NCI-H2227 (cell line): ENCODE measurements around the gene PIAS2.

Source experiments
- DNase-seq: peaks from one replicate; lab custom pipeline; 2025; ENCODE audit not compliant: unreplicated experiment; lab: John Stamatoyannopoulos, UW

Gene PIAS2

DNA sequence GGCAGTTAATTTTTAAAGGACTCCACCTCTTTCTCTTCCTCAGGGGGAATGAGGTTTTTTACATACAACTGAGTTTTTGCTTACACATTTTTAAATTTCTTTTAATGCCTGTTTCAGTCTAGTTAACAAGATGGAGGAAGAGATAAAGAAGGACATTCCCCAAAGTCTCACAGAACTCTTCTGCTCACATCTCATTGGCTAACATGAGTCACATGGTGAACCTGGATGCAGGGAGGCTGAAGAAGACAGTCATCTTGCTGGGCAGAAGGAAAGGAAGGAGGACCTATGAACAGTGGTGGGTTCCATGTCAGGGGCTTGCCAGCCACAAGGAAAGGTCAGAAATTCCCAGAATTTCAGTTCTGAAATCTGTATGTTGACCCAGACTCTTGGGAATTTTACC, 150.1 kb downstream of the PIAS2 start:
- no peak for DNase-seq

DNA sequence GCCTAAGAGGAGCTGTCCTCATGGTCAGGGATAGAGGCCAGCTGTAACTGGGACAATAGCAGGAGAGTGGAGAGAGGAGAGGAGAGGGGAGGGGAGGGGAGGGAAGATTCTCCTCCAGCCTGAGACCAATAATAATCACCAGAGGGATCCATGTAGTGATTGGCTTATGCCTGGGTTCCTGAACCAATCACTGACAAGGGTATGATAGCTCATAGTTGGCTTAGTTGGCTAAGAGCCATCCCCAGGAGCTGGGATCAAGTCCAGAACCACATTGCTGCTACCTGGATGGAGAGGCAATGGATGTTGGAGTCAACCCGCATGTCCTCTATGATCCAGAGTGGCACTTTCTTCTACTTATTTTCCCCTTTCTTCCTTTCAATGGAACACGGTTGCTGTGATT, 152.7 kb downstream of the PIAS2 start:
- DNase-seq, result no peak

DNA sequence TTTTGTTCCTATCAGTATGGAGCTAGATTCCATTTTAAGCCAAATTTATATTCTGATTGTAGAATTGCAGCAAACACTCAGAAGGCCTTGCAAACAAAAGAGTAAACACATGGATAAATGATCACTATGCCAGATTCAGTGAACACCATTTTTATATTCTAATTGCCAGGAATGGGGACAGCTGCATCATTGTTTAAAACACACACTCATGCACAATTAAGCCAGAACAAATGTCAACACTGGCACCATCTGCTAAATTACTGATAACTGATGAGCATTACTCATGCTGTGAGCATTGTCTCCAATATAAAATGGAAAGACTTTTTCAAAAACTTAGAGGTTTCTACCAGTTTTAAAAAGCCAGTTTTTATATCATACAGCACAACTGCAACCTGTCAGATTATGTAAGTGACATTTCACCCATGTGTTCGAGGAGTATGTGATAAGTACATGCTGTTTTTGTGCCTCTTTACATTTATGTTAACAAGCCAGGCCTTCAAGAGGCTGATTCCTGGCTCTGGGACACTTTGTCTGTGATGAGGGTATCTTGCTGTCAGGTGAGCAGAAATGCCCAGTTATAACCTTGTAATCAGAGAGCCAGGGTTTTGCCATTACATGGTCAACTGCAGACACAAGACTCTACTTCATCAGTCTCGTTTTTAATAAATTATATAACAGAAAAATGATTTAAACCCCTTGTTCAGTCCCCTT, 156.1 kb downstream of the PIAS2 start:
- peak; percentile 7 for DNase-seq

DNA sequence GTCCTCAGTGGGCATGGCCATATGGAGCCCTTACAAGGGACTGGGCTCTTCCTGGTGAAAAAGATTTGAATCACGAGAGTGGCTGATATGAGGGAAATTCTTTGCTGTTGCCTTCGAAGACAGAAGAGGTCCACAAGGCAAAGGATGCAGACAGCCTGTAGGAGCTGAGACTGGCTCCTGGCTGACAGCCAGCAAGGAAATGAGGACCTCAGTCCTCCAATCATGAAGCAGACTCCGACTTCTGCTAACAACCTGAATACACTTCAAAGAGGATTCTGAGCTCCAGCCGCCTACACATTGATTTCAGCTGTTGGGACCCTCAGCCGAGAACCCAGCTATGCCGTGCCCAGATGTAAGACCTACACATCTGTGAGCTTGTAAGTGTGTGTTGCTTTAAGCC, 157.4 kb downstream of the PIAS2 start:
- peak; percentile 27 for DNase-seq

DNA sequence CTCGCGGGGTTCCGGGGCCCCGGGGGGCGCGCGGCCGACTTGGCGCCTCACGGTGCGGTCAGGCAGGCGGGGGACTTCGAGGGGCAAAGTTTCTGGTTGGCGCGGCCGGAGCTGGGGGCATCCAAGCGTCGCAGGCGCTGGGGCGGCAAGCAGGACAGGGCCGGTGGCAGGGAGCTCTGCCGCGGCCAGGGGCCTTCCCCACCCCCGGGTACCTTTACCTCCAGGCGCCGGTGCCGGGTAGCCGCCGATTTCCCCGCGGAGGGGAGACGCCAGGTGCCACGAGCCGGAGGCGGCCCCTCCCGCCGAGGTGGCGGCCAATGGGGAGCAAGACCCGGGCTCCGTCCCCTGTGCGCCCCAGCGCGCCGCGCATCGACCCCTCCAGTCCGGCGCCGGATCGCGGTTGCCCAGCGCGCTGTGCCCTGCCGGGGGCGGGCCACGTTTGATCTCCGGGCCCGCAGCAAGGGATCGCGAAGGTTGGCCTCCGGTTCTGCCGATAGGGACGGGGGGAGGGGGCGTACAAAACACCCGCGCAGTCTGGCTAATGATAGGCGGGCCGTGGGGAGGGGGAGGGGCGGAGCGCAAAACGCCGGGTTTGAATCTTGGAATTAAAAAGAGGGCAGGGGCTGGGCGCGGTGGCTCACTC, 160.6 kb downstream of the PIAS2 start, which contains the start of gene ST8SIA5:
Gene ST8SIA5, minus strand, starts transcription at position 495 of the 643 bp plus-strand sequence. CDS start 545 bp downstream, outside the sequence.
- peak; percentile 58 for DNase-seq

DNA sequence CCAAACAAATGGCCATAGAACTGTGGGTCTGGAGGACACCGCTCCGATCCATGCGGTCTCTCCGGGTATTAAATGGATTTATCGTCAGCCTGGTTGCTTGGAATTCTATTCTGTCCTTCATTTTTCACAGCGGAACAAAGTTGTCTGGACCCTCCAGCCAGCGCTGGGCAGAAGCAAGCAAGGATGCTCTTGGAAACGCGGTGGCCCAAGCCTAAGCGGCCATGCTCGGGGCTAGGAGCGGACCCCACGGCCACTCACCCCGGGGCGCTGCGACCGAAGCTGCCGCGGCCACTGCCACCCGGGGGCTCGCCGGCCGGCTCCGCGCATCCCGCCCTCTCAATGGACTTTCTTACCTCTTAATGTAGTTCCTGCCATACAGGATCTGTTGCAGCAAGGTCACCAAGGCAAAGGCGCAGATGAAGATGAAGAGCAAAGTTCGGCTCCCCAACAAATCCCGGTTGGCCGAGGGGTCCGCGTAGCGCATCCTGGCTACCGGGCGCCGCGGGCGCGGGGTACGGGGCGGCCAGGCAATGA, 161.2 kb downstream of the PIAS2 start:
- DNase-seq, result peak; percentile 35

DNA sequence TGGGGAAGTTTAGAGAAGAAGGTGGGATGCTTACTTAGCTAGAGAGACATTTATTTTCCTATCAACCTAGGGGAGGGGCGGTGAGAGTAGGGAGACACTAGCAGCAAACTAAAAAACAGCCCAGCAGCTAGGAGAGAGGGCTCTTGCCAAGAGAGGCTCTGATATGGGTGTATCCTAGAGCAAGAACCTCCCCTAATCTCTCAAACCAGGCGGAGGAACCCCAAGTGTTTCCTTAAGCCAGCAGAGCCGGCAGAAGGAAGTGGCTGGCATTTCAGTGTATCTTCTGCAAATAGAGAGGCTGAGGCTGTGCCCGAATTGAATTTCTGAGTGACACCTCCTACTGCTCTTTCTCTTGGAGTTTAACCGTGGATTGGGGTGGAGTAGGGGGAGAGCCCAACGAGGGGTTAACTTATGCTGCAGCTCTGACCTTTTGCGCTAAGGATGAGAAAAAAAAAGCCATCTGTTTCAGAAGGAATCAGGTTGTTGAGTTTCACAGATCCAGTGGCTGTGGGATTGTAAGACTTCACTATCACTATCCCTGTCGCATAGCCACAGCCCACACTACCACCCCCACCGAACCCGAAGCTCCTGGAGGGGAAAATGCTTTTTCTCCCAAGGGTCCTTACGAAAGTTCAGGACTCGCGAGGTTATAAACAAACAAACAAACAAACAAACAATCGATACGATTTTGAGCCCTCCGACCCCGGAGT, 161.8 kb downstream of the PIAS2 start:
- DNase-seq, result no peak

DNA sequence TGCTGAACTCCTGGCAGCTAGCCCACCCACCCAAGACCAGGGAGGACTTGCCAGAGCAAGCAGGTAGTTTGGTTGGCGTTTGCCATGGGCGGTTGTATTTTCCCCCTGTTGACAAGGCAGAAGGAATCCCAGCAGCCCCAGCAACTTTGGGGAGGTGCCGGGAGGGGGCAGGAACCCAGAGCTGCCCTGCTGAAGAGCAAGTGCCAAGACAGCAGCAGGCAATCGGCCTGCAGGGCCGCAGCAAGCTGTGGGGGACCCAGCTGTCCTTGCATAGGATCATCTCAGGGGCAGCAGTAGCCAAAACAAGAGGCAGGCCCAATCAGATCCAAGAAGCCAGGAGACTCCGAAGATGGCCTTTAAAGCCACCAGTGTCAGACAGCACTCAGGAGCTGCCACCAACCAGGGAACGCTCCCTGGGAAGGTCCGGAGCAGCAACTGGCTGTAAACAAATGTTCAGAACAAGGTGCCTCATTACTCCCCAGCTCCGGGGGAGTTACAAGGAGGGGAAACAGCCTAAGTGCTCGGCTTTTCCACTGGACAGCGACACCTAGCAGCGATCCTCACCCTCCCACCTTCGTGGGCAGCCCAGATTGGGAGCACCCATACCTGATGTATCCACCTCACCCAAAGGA, 162.5 kb downstream of the PIAS2 start:
- peak; percentile 28 for DNase-seq

DNA sequence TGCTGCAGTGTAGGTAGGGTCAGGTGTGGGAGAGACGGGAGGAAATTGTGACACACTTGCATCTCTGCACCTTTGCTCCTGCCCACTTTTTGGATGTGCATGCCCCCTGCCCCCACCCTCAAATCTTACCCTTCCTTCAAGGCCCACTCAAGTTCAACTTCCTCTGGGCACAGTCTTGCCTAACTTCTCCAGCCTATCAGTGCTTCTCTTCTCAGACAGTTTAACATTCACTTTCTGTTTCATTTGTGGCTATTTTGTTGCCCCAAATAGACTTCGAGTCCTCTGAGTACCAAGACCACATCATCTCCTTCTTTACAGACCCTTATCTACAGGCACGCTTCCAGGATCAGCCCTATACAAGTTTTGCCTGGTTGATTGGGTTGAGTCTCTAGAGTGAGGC, 163.1 kb downstream of the PIAS2 start:
- DNase-seq, result no peak
